ENCODE measurements around the gene STAG2. TPM values are rescaled to one million over a fixed set of nuclear protein-coding genes. Genes with fewer than 3 reads are reported as not detected.

STAG2 gene
- polyA plus RNA-seq, 3 donors, result 20.6 to 56.2 (median 40.9) TPM

GRCh38 chrX:124087000-124087746 is 125.7 kb downstream of the STAG2 start:
- no peak overlapping the region for H3K4me3 Mint-ChIP-seq
- no peaks in the 10 kb centered on the region for H3K9me3 ChIP-seq (replicated peaks in 1 of 2; ENCODE audit: control insufficient read depth in 1 of 2, insufficient read depth in 1 of 2, low read length in 2 of 2)
- no peaks in the 10 kb centered on the region for H3K4me1 ChIP-seq (ENCODE audit: control insufficient read depth in 1 of 2, insufficient read depth in 2 of 2, low read length in 2 of 2)
- H3K27me3 Mint-ChIP-seq (ENCODE audit: low read depth in 3 of 3), result no peaks in the 10 kb centered on the region
- H3K4me1 Mint-ChIP-seq, result no peaks in the 10 kb centered on the region
- H4K20me1 ChIP-seq (ENCODE audit: insufficient read depth, low read length), result peaks cover 43% of the 10 kb centered on the region
- H3K36me3 ChIP-seq (replicated peaks in 1 of 2; ENCODE audit: control insufficient read depth in 1 of 2, insufficient read depth in 2 of 2, low read length in 2 of 2), result peaks cover 76 to 96% of the 10 kb centered on the region in 2 donors
- no peaks in the 10 kb centered on the region for H3K9me3 Mint-ChIP-seq
- no peak overlapping the region for H3K9ac ChIP-seq (ENCODE audit: insufficient read depth, low read length, poor library complexity, severe bottlenecking)
- no peak overlapping the region for H3K4me3 ChIP-seq (replicated peaks in 1 of 3; ENCODE audit: low read depth in 2 of 3, low read length in 3 of 3)
- H3K79me2 ChIP-seq (ENCODE audit: insufficient read depth, low read length), result no peaks in the 10 kb centered on the region
- no peak for DNase-seq
- WGBS (ENCODE audit: insufficient coverage), result no CpG with 5 or more reads among the region's 6 CpGs
- intact Hi-C loops (cut with micrococcal nuclease), result loop anchor here in 1 of 2 donors (10.0 kb wide), 1 partner anchor 472 kb away; no protein-coding TSS in a partner anchor
- H3K4me2 ChIP-seq (replicated peaks; ENCODE audit: extremely low read depth, low read length, poor library complexity, severe bottlenecking), result no peak overlapping the region
- H3K36me3 Mint-ChIP-seq, result peaks cover 55 to 70% of the 10 kb centered on the region in 2 donors
- no peak overlapping the region for H3K27ac Mint-ChIP-seq
- H3K27me3 ChIP-seq (ENCODE audit: control insufficient read depth in 2 of 2, insufficient read depth in 2 of 2, low read length in 2 of 2), result no peaks in the 10 kb centered on the region
- no peak overlapping the region for H2AFZ ChIP-seq (ENCODE audit: insufficient read depth, low read depth, low read length, poor library complexity, severe bottlenecking)
- no peak overlapping the region for H3K27ac ChIP-seq (ENCODE audit: low read depth in 1 of 2, low read length in 2 of 2)
- TF ChIP-seq CTCF (IDR thresholded peaks at IDR 0.05), result no peak

- no peak overlapping the region for H3K9ac ChIP-seq (ENCODE audit: insufficient read depth, low read length, poor library complexity, severe bottlenecking)
- no peak overlapping the region for H3K4me2 ChIP-seq (replicated peaks; ENCODE audit: extremely low read depth, low read length, poor library complexity, severe bottlenecking)
- no peak overlapping the region for H3K27ac ChIP-seq (ENCODE audit: low read depth in 1 of 2, low read length in 2 of 2)
- no peak overlapping the region for H2AFZ ChIP-seq (ENCODE audit: insufficient read depth, low read depth, low read length, poor library complexity, severe bottlenecking)
- no peaks in the 10 kb centered on the region for H3K9me3 ChIP-seq (replicated peaks in 1 of 2; ENCODE audit: control insufficient read depth in 1 of 2, insufficient read depth in 1 of 2, low read length in 2 of 2)
- no peak for TF ChIP-seq CTCF (IDR thresholded peaks at IDR 0.05)
- intact Hi-C loops (cut with micrococcal nuclease), result no loop called here
- H3K27ac Mint-ChIP-seq, result no peak overlapping the region
- H3K4me3 ChIP-seq (replicated peaks in 1 of 3; ENCODE audit: low read depth in 2 of 3, low read length in 3 of 3), result no peak overlapping the region
- H3K79me2 ChIP-seq (ENCODE audit: insufficient read depth, low read length), result no peaks in the 10 kb centered on the region
- peaks cover 24% of the 10 kb centered on the region for H4K20me1 ChIP-seq (ENCODE audit: insufficient read depth, low read length)
- WGBS (ENCODE audit: insufficient coverage), result no CpG with 5 or more reads among the region's 4 CpGs
- H3K4me1 Mint-ChIP-seq, result no peaks in the 10 kb centered on the region
- no peaks in the 10 kb centered on the region for H3K4me1 ChIP-seq (ENCODE audit: control insufficient read depth in 1 of 2, insufficient read depth in 2 of 2, low read length in 2 of 2)
- no peaks in the 10 kb centered on the region for H3K9me3 Mint-ChIP-seq
- peaks cover 59 to 72% of the 10 kb centered on the region in 2 donors for H3K36me3 Mint-ChIP-seq
- H3K36me3 ChIP-seq (replicated peaks in 1 of 2; ENCODE audit: control insufficient read depth in 1 of 2, insufficient read depth in 2 of 2, low read length in 2 of 2), result peaks cover 76 to 83% of the 10 kb centered on the region in 2 donors
- no peaks in the 10 kb centered on the region for H3K27me3 ChIP-seq (ENCODE audit: control insufficient read depth in 2 of 2, insufficient read depth in 2 of 2, low read length in 2 of 2)
- no peak overlapping the region for H3K4me3 Mint-ChIP-seq
- no peak for DNase-seq
- peaks cover 0 to 1% (median 1%) of the 10 kb centered on the region in 3 donors for H3K27me3 Mint-ChIP-seq (ENCODE audit: low read depth in 3 of 3)
Observed at GRCh38 chrX:124093222-124093621, 131.7 kb downstream of the STAG2 start.
